Vagina (tissue), 2 donors: Measurements from ENCODE around the gene MAML2.

ENCODE experiments used
- CTCF ChIP-seq, 3 experiments: fragments of 450-650 bp in 2 of 3; fragments of 200-600 bp in 1 of 3; sonication (generic) in 1 of 3; IDR thresholded peaks; one replicate each; pipeline ENCODE4 v1.5.1; 2017 to 2019; ENCODE audit warnings: antibody characterized with exemption in 3 of 3, mild to moderate bottlenecking in 2 of 3, moderate library complexity in 2 of 3
- POLR2A ChIP-seq, 2 donors: fragments of 450-650 bp; IDR thresholded peaks; one replicate each; pipeline ENCODE4 v1.6.1; 2017; ENCODE audit warnings: antibody characterized with exemption in 2 of 2, mild to moderate bottlenecking in 2 of 2, moderate library complexity in 2 of 2

- TF ChIP-seq POLR2A (IDR thresholded peaks at IDR 0.05) (no peak), CTCF (IDR thresholded peaks at IDR 0.05) (no peak)
Observed at GRCh38 chr11:96326959-96327358, 16.0 kb downstream of the MAML2 start.
